ENCODE measurements around the gene ARL8B. TPM values are rescaled to one million over a fixed set of nuclear protein-coding genes. Genes with fewer than 3 reads are reported as not detected.

Gene ARL8B
- total and polyA plus RNA-seq, 2 of the 8 experiments (the other 6 are each of a cell fraction or from before 2014, with no cell fraction given) = 14.5 to 27.8 TPM

- no peak for DNase-seq (ENCODE audit: low read depth in 1 of 2, low spot score in 2 of 2)
- H3K23me2 ChIP-seq (ENCODE audit: low read depth, low read length) = no peaks in the 10 kb centered on the region
- peaks cover 21 to 22% of the 10 kb centered on the region in 2 experiments for H3K9me3 ChIP-seq (ENCODE audit: insufficient read depth in 2 of 2, low read depth in 1 of 2, low read length in 1 of 2)
- H4K8ac ChIP-seq (ENCODE audit: extremely low read depth, insufficient read depth, low read length) = no peak overlapping the region
- H3K14ac ChIP-seq (ENCODE audit: insufficient read length) = no peak overlapping the region
- H2AFZ ChIP-seq (ENCODE audit: low read length) = no peak overlapping the region
- ChIA-PET CTCF (ENCODE audit: partially characterized antibody) (interaction anchor here (1.7 kb wide), 1 partner anchor 21 kb away, joined by 6 read pairs; the partner anchor contains the start of gene ARL8B), POLR2A (ENCODE audit: partially characterized antibody) (no interaction called here)
- H2AK5ac ChIP-seq (ENCODE audit: low read depth, low read length) = no peak overlapping the region
- H2BK5ac ChIP-seq (ENCODE audit: low read depth, low read length) = no peak overlapping the region
- no peaks in the 10 kb centered on the region for H3K27me3 ChIP-seq (replicated peaks in 1 of 4; ENCODE audit: control insufficient read depth in 3 of 4, extremely low read depth in 1 of 4, insufficient read depth in 3 of 4, low read length in 3 of 4)
- no peak for FAIRE-seq
- H4K20me1 ChIP-seq (replicated peaks in 1 of 2; ENCODE audit: control insufficient read depth in 1 of 2, insufficient read depth in 2 of 2, low read length in 2 of 2) = peaks cover 0 to 1% of the 10 kb centered on the region in 2 experiments
- no peak overlapping the region for H3K27ac ChIP-seq (ENCODE audit: low read depth, low read length)
- H3K18ac ChIP-seq (ENCODE audit: extremely low read depth, low read length) = no peak overlapping the region
- H3K9ac ChIP-seq (replicated peaks in 1 of 4; ENCODE audit: extremely low read depth in 1 of 4, low read depth in 3 of 4, low read length in 3 of 4) = no peak overlapping the region
- H4K5ac ChIP-seq (ENCODE audit: insufficient read length, low read depth, low read length) = no peak overlapping the region
- H3K4ac ChIP-seq (replicated peaks; ENCODE audit: insufficient read length, low read depth, low read length) = no peak overlapping the region
- no peak overlapping the region for H2BK12ac ChIP-seq (ENCODE audit: low read depth, low read length)
- H3K4me1 ChIP-seq (replicated peaks in 1 of 4; ENCODE audit: control insufficient read depth in 3 of 4, insufficient read depth in 4 of 4, low read length in 3 of 4) = no peaks in the 10 kb centered on the region
- H3K36me3 ChIP-seq (ENCODE audit: control insufficient read depth in 2 of 4, insufficient read depth in 4 of 4, low read length in 3 of 4) = peaks cover 0 to 7% (median 0%) of the 10 kb centered on the region in 4 experiments; a peak in 4 of 8 replicates
- H3K23ac ChIP-seq (ENCODE audit: insufficient read length) = no peak overlapping the region
- no peak overlapping the region for H4K91ac ChIP-seq (replicated peaks; ENCODE audit: insufficient read length, low read length)
- H3K4me2 ChIP-seq (ENCODE audit: insufficient read depth in 1 of 2, low read depth in 2 of 2, low read length in 2 of 2) = no peak overlapping the region
- peaks cover 7% of the 10 kb centered on the region for H3K79me1 ChIP-seq (ENCODE audit: low read depth, low read length)
- H2BK120ac ChIP-seq (replicated peaks; ENCODE audit: low read depth, low read length) = no peak overlapping the region
- no peak overlapping the region for H2BK15ac ChIP-seq (ENCODE audit: low read length)
- no peak overlapping the region for H3K56ac ChIP-seq (replicated peaks; ENCODE audit: insufficient read length, low read depth, low read length)
- H2BK20ac ChIP-seq (ENCODE audit: low read length) = no peak overlapping the region
- no peak overlapping the region for H3K4me3 ChIP-seq (ENCODE audit: extremely low read depth in 1 of 4, insufficient read depth in 2 of 4, low read depth in 3 of 4, low read length in 4 of 4)
- peaks cover 6 to 99% of the 10 kb centered on the region in 2 experiments for H3K79me2 ChIP-seq (ENCODE audit: control insufficient read depth in 1 of 2, insufficient read depth in 2 of 2, low read length in 2 of 2)
- 98% methylated on average over 4 of the region's 4 CpGs; no CpG with 5 or more reads in 1 of the 2 experiments for WGBS, 2 experiments (ENCODE audit: extremely low coverage in 1 of 2, insufficient coverage in 1 of 2, insufficient read length in 1 of 2, insufficient replicate concordance in 2 of 2, low coverage in 1 of 2, low lambda C conversion rate in 2 of 2, missing lambda C conversion rate in 1 of 2)
- TF ChIP-seq BRCA1 (IDR thresholded peaks at IDR 0.05; ENCODE audit: low read depth, low read length) = no peak
- no peak for TF ChIP-seq CTBP2 (IDR thresholded peaks at IDR 0.05; ENCODE audit: borderline replicate concordance, insufficient read depth, insufficient read length, low read length)
- no peak for TF ChIP-seq RXRA (IDR thresholded peaks at IDR 0.05; ENCODE audit: insufficient read depth, low read depth, low read length)
- TF ChIP-seq SIRT6 (IDR thresholded peaks at IDR 0.05; ENCODE audit: low read length) = no peak
- TF ChIP-seq BCL11A (IDR thresholded peaks at IDR 0.05; ENCODE audit: low read depth in 2 of 2, low read length in 2 of 2) = no peak
- no peak for TF ChIP-seq SRF (IDR thresholded peaks at IDR 0.05; ENCODE audit: low read depth, low read length)
- TF ChIP-seq RNF2 (IDR thresholded peaks at IDR 0.05; ENCODE audit: borderline replicate concordance, low read depth, low read length, missing control alignments, poor library complexity, severe bottlenecking) = no peak
- TF ChIP-seq MAX (IDR thresholded peaks at IDR 0.05) = no peak
- TF ChIP-seq RAD21 (IDR thresholded peaks at IDR 0.05 in 1 of 2, conservative IDR thresholded peaks at IDR 0.05 in 1 of 2; ENCODE audit: low read depth in 2 of 2, low read length in 2 of 2) = no peak
- TF ChIP-seq GABPA (IDR thresholded peaks at IDR 0.05; ENCODE audit: borderline replicate concordance, insufficient read depth, low read length) = no peak
- TF ChIP-seq TAF1 (IDR thresholded peaks at IDR 0.05; ENCODE audit: low read depth, low read length) = no peak
- TF ChIP-seq SAP30 (IDR thresholded peaks at IDR 0.05; ENCODE audit: insufficient read depth, insufficient replicate concordance, low read length) = no peak
- no peak for TF ChIP-seq KDM4A (IDR thresholded peaks at IDR 0.05; ENCODE audit: low read depth, low read length, severe bottlenecking)
Observed at GRCh38 chr3:5143464-5143863, 21.4 kb downstream of the ARL8B start.

Data from H1 (cell line).